Ureter (tissue), 1 donor: ENCODE measurements around the gene PARPBP. TPM values are rescaled to one million over a fixed set of nuclear protein-coding genes. Genes with fewer than 3 reads are reported as not detected.
"Not testable (repeated sequence)": the region's sequence is repeated elsewhere in the genome, so short reads cannot be mapped to it uniquely, and the experiment has no call there.

ENCODE experiments used
- DNase-seq: peaks from one replicate; pipeline ENCODE4 v3.0.0-alpha.2; 2020; ENCODE audit warnings: low spot score
- total RNA-seq: library from RNA; stranded (reverse); gene quantifications from one replicate; pipeline ENCODE4 v1.2.4, GENCODE V29; 2023
- donor health status: DM: yes; HTN: yes; CAD: no.

Gene PARPBP
- total RNA-seq, 1 donor from 2014 or later = 2.7 TPM

- DNase-seq = not testable (repeated sequence)
Measured at GRCh38 chr12:102147062-102147587, 27.1 kb downstream of the PARPBP start.

- not testable (repeated sequence) for DNase-seq
Measured at GRCh38 chr12:102155206-102155605, 35.2 kb downstream of the PARPBP start.

GRCh38 chr12:102163383-102163782 is 43.4 kb downstream of the PARPBP start:
- DNase-seq = no peak

GRCh38 chr12:102167821-102168604 is 48.0 kb downstream of the PARPBP start:
- no peak for DNase-seq

GRCh38 chr12:102169922-102170621 is 50.1 kb downstream of the PARPBP start:
- DNase-seq = no peak

GRCh38 chr12:102171951-102172350 is 52.0 kb downstream of the PARPBP start:
- DNase-seq = no peak

- no peak for DNase-seq
Measured at GRCh38 chr12:102172436-102172835, 52.5 kb downstream of the PARPBP start.

GRCh38 chr12:102174117-102174516 is 54.1 kb downstream of the PARPBP start:
- DNase-seq = no peak

- DNase-seq = no peak
Measured at GRCh38 chr12:102174761-102175160, 54.8 kb downstream of the PARPBP start.

GRCh38 chr12:102182635-102183034 is 62.7 kb downstream of the PARPBP start:
- DNase-seq = no peak

- no peak for DNase-seq
Measured at GRCh38 chr12:102195826-102196225, 75.8 kb downstream of the PARPBP start.

GRCh38 chr12:102197789-102198188 is 77.8 kb downstream of the PARPBP start, which contains the start of gene PMCH:
Gene PMCH (minus strand): TSS chr12:102197833. CDS start chr12:102197770, 63 bp downstream.
- DNase-seq = no peak

- no peak for DNase-seq
Measured at GRCh38 chr12:102201436-102202061, 81.6 kb downstream of the PARPBP start.

GRCh38 chr12:102202556-102202955 is 82.6 kb downstream of the PARPBP start:
- no peak for DNase-seq

GRCh38 chr12:102204025-102204424 is 84.0 kb downstream of the PARPBP start:
- no peak for DNase-seq

- DNase-seq = no peak
Measured at GRCh38 chr12:102215992-102216691, 96.2 kb downstream of the PARPBP start.

GRCh38 chr12:102220736-102221135 is 100.8 kb downstream of the PARPBP start:
- DNase-seq = no peak

- no peak for DNase-seq
Measured at GRCh38 chr12:102227954-102228353, 108.0 kb downstream of the PARPBP start.

- DNase-seq = no peak
Measured at GRCh38 chr12:102232036-102232435, 112.1 kb downstream of the PARPBP start.

- no peak for DNase-seq
Measured at GRCh38 chr12:102232446-102232845, 112.5 kb downstream of the PARPBP start.

GRCh38 chr12:102234599-102234998 is 114.6 kb downstream of the PARPBP start:
- DNase-seq = no peak

- DNase-seq = not testable (repeated sequence)
Measured at GRCh38 chr12:102240859-102241258, 120.9 kb downstream of the PARPBP start.
